ENCODE data around the gene ZKSCAN8.

DNA sequence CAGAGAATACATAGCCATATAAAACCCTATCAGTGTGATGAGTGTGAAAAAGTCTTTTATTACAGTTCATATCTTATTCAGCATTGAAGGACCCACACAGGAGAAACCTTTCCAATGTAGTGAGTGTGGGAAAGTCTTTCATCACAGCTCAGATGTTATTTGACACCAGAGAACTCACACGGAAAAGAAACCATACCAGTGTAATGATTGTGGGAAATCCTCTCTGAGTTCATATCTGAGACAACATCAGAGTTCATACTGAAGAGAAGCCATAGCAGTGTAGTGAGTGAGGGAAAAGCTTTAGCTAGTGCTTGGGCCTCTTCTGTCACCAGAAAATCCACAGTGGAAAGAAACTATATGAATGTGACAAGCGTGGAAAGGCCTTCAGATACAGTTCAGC is 25.9 kb upstream of the ZKSCAN8 start:
- TF ChIP-seq, protein P1, sequence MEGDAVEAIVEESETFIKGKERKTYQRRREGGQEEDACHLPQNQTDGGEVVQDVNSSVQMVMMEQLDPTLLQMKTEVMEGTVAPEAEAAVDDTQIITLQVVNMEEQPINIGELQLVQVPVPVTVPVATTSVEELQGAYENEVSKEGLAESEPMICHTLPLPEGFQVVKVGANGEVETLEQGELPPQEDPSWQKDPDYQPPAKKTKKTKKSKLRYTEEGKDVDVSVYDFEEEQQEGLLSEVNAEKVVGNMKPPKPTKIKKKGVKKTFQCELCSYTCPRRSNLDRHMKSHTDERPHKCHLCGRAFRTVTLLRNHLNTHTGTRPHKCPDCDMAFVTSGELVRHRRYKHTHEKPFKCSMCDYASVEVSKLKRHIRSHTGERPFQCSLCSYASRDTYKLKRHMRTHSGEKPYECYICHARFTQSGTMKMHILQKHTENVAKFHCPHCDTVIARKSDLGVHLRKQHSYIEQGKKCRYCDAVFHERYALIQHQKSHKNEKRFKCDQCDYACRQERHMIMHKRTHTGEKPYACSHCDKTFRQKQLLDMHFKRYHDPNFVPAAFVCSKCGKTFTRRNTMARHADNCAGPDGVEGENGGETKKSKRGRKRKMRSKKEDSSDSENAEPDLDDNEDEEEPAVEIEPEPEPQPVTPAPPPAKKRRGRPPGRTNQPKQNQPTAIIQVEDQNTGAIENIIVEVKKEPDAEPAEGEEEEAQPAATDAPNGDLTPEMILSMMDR (IDR thresholded peaks at IDR 0.05; ENCODE audit: insufficient read depth, low read length, poor library complexity, severe bottlenecking), result no peak
- no peak for TF ChIP-seq EZH2phosphoT487 (conservative IDR thresholded peaks at IDR 0.05; ENCODE audit: low read length)
